Measurements from ENCODE around the gene DNAL4. TPM values are rescaled to one million over a fixed set of nuclear protein-coding genes. Genes with fewer than 3 reads are reported as not detected.

DNAL4 gene
- total and polyA plus RNA-seq, 2 donors, result 12.4 to 21.5 TPM

GRCh38 chr22:38742176-38742942 lies 51.6 kb downstream of the DNAL4 start:
- no peak overlapping the region for H3K4me3 ChIP-seq (ENCODE audit: low read depth, low read length)
- 92% methylated on average over 25 of the region's 25 CpGs for WGBS
- H3K36me3 ChIP-seq (ENCODE audit: insufficient read depth), result peaks cover 18% of the 10 kb centered on the region
- no peak overlapping the region for H3K27ac ChIP-seq (ENCODE audit: low read depth)
- no peaks in the 10 kb centered on the region for H3K4me1 ChIP-seq (ENCODE audit: insufficient read depth)
- DNase-seq (ENCODE audit: extremely low spot score), result no peak

DNA sequence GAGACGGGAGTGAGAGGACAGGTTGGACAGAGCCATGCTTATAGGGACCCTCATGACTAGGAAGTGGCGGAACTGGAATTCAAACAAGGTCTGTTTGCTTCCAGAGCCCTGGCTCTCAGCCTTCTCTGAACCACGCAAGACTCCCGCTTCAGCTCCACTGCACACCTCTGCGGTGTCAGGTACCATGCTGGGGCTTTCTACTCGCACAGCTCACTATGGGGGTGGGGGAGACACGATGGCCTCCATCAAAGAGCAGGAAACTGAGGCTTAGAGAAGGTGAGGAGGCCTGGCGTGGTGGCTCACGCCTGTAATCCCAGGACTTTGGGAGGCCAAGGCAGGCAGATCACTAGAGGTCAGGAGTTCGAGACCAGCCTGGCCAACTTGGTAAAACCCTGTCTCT lies 52.4 kb downstream of the DNAL4 start:
- peaks cover 18% of the 10 kb centered on the region for H3K36me3 ChIP-seq (ENCODE audit: insufficient read depth)
- DNase-seq (ENCODE audit: extremely low spot score), result no peak
- H3K27ac ChIP-seq (ENCODE audit: low read depth), result no peak overlapping the region
- WGBS, result 93% methylated on average over 10 of the region's 10 CpGs
- H3K4me3 ChIP-seq (ENCODE audit: low read depth, low read length), result no peak overlapping the region
- no peaks in the 10 kb centered on the region for H3K4me1 ChIP-seq (ENCODE audit: insufficient read depth)

DNA sequence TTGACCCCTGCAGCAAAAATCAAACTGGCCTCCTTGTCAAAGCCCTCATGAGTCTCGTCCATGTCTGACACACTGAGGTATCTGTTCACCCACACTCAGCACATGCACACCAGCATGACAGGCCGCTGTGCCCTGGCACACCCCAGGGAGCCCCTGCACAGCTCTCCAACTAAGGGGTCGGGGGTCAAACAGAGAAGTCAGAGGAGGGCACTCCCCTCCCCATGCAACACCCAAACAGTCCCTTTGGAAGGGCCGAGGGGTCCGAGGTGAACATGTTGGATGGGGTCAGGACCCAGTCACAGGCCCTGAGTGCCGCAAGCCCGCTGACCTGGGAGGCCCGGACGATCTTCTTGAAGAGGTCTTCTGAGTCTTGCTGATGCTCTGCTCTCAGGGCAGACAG lies 52.8 kb downstream of the DNAL4 start:
- Histone ChIP-seq H3K36me3 (ENCODE audit: insufficient read depth) (peaks cover 18% of the 10 kb centered on the region), H3K4me3 (ENCODE audit: low read depth, low read length) (no peak overlapping the region), H3K4me1 (ENCODE audit: insufficient read depth) (no peaks in the 10 kb centered on the region), H3K27ac (ENCODE audit: low read depth) (no peak overlapping the region)
- WGBS, result 92% methylated on average over 9 of the region's 9 CpGs
- no peak for DNase-seq (ENCODE audit: extremely low spot score)

DNA sequence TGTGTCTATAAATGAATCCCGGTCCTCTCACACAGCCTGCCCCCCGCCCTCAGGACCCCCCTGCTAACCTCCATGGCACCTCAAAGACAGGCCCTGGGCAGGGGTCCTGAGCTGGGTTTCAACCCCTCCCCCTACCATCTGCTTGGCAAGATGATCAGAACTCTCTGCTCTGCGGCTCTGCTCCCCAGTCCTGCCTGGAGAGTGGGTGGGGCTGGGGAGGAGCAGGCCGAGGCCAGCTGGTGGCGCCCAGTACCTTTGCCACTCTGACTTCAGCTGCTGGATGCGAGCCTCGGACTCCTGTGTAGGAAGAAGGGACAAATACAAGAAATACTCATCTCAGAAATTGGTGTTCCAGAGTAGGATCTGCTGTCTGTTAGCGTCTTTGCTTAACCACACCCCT lies 53.2 kb downstream of the DNAL4 start:
- Histone ChIP-seq H3K27ac (ENCODE audit: low read depth) (no peak overlapping the region), H3K4me3 (ENCODE audit: low read depth, low read length) (no peak overlapping the region), H3K36me3 (ENCODE audit: insufficient read depth) (peaks cover 18% of the 10 kb centered on the region), H3K4me1 (ENCODE audit: insufficient read depth) (no peaks in the 10 kb centered on the region)
- no peak for DNase-seq (ENCODE audit: extremely low spot score)
- WGBS, result 80% methylated on average over 8 of the region's 8 CpGs

- no peak overlapping the region for H3K4me3 ChIP-seq (ENCODE audit: low read depth, low read length)
- peaks cover 18% of the 10 kb centered on the region for H3K36me3 ChIP-seq (ENCODE audit: insufficient read depth)
- DNase-seq (ENCODE audit: extremely low spot score), result no peak
- H3K27ac ChIP-seq (ENCODE audit: low read depth), result no peak overlapping the region
- 91% methylated on average over 15 of the region's 15 CpGs for WGBS
- H3K4me1 ChIP-seq (ENCODE audit: insufficient read depth), result no peaks in the 10 kb centered on the region
These were observed 53.7 kb downstream of the DNAL4 start for GRCh38 chr22:38740116-38740723.

DNA sequence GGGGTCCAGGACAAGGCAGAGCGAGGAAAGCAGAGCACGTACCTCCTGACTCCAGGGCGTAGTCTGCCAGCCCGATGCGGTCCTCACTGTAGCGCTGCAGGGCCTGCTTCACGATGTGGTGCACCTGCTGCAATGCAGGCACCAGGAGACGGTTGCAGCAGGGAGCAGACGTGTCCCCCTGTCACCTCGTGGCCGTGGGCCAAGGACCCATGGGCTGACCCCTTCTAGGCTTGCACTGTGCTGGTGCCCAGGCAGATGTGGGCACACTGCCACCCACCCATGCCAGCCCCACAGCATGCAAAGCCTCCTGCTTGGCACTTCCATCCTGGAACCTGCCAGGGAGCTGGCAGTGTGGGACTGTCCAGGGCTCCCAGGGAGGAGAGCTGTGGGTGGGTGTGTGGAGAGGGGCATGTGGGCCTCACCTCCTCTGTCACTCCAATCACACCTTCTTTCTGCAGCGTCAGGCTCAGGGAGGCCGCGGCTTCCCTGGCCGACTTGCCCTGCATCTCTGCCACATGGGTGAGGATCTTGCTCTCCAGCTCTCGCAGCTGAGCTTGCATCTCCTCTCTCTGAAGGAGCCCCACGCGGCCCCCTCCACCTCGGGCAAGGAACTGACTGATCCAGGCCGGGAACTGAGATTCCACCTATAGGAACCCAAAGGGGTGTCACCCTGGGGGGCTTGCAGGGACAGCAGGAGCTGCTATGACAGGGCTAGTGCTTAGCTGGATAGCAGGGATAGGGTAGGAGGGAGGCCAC lies 54.5 kb downstream of the DNAL4 start:
- 90% methylated on average over 20 of the region's 20 CpGs for WGBS
- H3K4me1 ChIP-seq (ENCODE audit: insufficient read depth), result no peaks in the 10 kb centered on the region
- no peak overlapping the region for H3K27ac ChIP-seq (ENCODE audit: low read depth)
- DNase-seq (ENCODE audit: extremely low spot score), result no peak
- peaks cover 20% of the 10 kb centered on the region for H3K36me3 ChIP-seq (ENCODE audit: insufficient read depth)
- H3K4me3 ChIP-seq (ENCODE audit: low read depth, low read length), result no peak overlapping the region

GRCh38 chr22:38738475-38739070 lies 55.4 kb downstream of the DNAL4 start:
- WGBS, result 93% methylated on average over 18 of the region's 18 CpGs
- no peaks in the 10 kb centered on the region for H3K4me1 ChIP-seq (ENCODE audit: insufficient read depth)
- no peak overlapping the region for H3K27ac ChIP-seq (ENCODE audit: low read depth)
- H3K4me3 ChIP-seq (ENCODE audit: low read depth, low read length), result no peak overlapping the region
- H3K36me3 ChIP-seq (ENCODE audit: insufficient read depth), result peaks cover 20% of the 10 kb centered on the region
- no peak for DNase-seq (ENCODE audit: extremely low spot score)

GRCh38 chr22:38737302-38738060 lies 56.5 kb downstream of the DNAL4 start:
- H3K4me3 ChIP-seq (ENCODE audit: low read depth, low read length), result no peak overlapping the region
- DNase-seq (ENCODE audit: extremely low spot score), result no peak
- no peaks in the 10 kb centered on the region for H3K4me1 ChIP-seq (ENCODE audit: insufficient read depth)
- H3K36me3 ChIP-seq (ENCODE audit: insufficient read depth), result peaks cover 20% of the 10 kb centered on the region
- no peak overlapping the region for H3K27ac ChIP-seq (ENCODE audit: low read depth)
- 83% methylated on average over 21 of the region's 21 CpGs for WGBS

GRCh38 chr22:38736257-38736570 lies 57.7 kb downstream of the DNAL4 start:
- WGBS, result 90% methylated on average over 7 of the region's 7 CpGs
- Histone ChIP-seq H3K4me1 (ENCODE audit: insufficient read depth) (no peaks in the 10 kb centered on the region), H3K4me3 (ENCODE audit: low read depth, low read length) (no peak overlapping the region), H3K27ac (ENCODE audit: low read depth) (no peak overlapping the region), H3K36me3 (ENCODE audit: insufficient read depth) (peaks cover 19% of the 10 kb centered on the region)
- DNase-seq (ENCODE audit: extremely low spot score), result no peak

GRCh38 chr22:38735465-38736256 lies 58.3 kb downstream of the DNAL4 start:
- 84% methylated on average over 15 of the region's 15 CpGs for WGBS

GRCh38 chr22:38735126-38735464 lies 58.8 kb downstream of the DNAL4 start:
- H3K4me3 ChIP-seq (ENCODE audit: low read depth, low read length), result no peak overlapping the region
- 92% methylated on average over 7 of the region's 7 CpGs for WGBS
- H3K36me3 ChIP-seq (ENCODE audit: insufficient read depth), result peaks cover 10% of the 10 kb centered on the region
- H3K27ac ChIP-seq (ENCODE audit: low read depth), result no peak overlapping the region
- no peak for DNase-seq (ENCODE audit: extremely low spot score)
- no peaks in the 10 kb centered on the region for H3K4me1 ChIP-seq (ENCODE audit: insufficient read depth)

More at GRCh38 chr22:38735465-38736256, 58.3 kb downstream of the DNAL4 start:
- Histone ChIP-seq H3K4me1 (ENCODE audit: insufficient read depth) (no peaks in the 10 kb centered on the region), H3K27ac (ENCODE audit: low read depth) (no peak overlapping the region), H3K4me3 (ENCODE audit: low read depth, low read length) (no peak overlapping the region), H3K36me3 (ENCODE audit: insufficient read depth) (peaks cover 15% of the 10 kb centered on the region)
- DNase-seq (ENCODE audit: extremely low spot score), result no peak

GRCh38 chr22:38734421-38735100 lies 59.4 kb downstream of the DNAL4 start:
- H3K27ac ChIP-seq (ENCODE audit: low read depth), result no peak overlapping the region
- peaks cover 5% of the 10 kb centered on the region for H3K36me3 ChIP-seq (ENCODE audit: insufficient read depth)
- H3K4me3 ChIP-seq (ENCODE audit: low read depth, low read length), result no peak overlapping the region
- 85% methylated on average over 13 of the region's 13 CpGs for WGBS
- DNase-seq (ENCODE audit: extremely low spot score), result no peak
- H3K4me1 ChIP-seq (ENCODE audit: insufficient read depth), result no peaks in the 10 kb centered on the region

All from urinary bladder (tissue), 4 donors.